ENCODE data around the gene SAFB2. TPM values are rescaled to one million over a fixed set of nuclear protein-coding genes. Genes with fewer than 3 reads are reported as not detected.

The SAFB2 gene
- total RNA-seq, 4 donors from 2014 or later: 45.0 to 250 (median 129) TPM

DNA sequence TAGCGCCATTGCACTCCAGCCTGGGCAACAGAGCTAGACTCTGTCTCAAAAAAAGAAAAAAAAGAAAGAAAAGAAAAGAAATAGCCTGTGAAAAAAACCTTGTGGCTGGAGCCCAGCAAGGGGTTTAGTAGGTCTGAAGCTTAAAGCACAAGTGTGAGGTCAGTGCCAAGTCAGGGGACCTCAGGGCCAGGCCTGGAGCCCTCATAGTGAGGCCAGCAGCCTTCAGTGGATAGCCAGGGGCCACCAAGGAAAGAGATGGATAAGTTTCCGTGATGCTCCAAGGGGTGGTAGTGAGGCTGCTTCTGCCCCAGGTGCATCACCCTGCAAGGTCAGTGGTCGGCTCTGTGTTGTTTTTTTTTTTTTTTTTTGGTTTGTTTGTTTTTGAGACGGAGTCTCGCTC, 67.7 kb downstream of the SAFB2 start:
- no peak for DNase-seq
- H3K4me3 ChIP-seq: no peak overlapping the region
- H3K9me3 ChIP-seq: no peaks in the 10 kb centered on the region
- H3K36me3 ChIP-seq: no peaks in the 10 kb centered on the region
- no peaks in the 10 kb centered on the region for H3K27me3 ChIP-seq
- intact Hi-C loops (cut with DNase I; ENCODE audit: low total_unique reads): no loop called here
- H3K4me1 ChIP-seq: no peaks in the 10 kb centered on the region
- TF ChIP-seq, protein P1, sequence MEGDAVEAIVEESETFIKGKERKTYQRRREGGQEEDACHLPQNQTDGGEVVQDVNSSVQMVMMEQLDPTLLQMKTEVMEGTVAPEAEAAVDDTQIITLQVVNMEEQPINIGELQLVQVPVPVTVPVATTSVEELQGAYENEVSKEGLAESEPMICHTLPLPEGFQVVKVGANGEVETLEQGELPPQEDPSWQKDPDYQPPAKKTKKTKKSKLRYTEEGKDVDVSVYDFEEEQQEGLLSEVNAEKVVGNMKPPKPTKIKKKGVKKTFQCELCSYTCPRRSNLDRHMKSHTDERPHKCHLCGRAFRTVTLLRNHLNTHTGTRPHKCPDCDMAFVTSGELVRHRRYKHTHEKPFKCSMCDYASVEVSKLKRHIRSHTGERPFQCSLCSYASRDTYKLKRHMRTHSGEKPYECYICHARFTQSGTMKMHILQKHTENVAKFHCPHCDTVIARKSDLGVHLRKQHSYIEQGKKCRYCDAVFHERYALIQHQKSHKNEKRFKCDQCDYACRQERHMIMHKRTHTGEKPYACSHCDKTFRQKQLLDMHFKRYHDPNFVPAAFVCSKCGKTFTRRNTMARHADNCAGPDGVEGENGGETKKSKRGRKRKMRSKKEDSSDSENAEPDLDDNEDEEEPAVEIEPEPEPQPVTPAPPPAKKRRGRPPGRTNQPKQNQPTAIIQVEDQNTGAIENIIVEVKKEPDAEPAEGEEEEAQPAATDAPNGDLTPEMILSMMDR (IDR thresholded peaks at IDR 0.05): no peak
- no peak for TF ChIP-seq POLR2A (IDR thresholded peaks at IDR 0.05)
- H3K27ac ChIP-seq: no peak overlapping the region

DNA sequence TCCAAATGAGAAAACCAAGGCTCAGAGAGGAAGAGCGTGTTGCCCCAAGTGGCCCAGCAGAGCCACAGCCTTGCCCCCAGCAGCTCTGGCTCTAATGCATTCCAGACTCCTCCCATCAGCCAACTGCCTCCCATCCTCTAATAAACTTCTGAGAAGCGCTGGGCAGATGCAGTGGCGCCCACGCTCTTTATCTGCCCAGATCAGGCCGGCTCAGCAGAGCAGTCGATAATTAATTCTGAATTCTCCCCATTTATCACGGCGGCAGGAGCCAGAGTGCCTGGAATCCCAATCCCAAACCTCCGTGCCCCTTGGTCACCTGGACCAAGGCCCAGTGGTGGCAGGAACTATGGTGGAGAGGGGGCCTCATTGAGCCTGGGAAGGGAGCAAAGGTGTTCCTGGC, 68.7 kb downstream of the SAFB2 start:
- Histone ChIP-seq H3K27ac (no peak overlapping the region), H3K36me3 (no peaks in the 10 kb centered on the region), H3K4me3 (no peak overlapping the region), H3K4me1 (no peaks in the 10 kb centered on the region), H3K9me3 (no peaks in the 10 kb centered on the region), H3K27me3 (no peaks in the 10 kb centered on the region)
- intact Hi-C loops (cut with DNase I; ENCODE audit: low total_unique reads): no loop called here
- TF ChIP-seq, protein P1 (IDR thresholded peaks at IDR 0.05): no peak
- no peak for TF ChIP-seq POLR2A (IDR thresholded peaks at IDR 0.05)
- no peak for DNase-seq

DNA sequence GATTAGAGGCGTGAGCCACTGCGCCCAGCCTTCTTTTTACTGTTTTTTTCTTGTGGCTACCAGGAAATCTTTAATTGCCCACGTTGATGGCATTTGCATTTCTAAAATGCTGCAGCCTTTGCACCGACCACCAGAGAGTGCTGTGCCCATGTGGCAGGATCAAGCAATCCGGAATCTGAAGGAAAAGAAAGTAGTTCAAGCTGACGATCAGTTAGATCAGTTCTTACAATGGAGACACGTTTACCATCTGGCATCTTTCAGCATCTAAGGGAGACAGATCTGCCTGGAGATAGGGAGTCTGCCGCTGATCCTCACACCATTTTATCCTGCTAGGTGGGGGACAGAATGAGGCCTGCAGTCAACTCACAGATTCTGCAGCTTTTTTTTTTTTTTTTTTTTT, 74.7 kb downstream of the SAFB2 start:
- Histone ChIP-seq H3K27ac (no peak overlapping the region), H3K9me3 (no peaks in the 10 kb centered on the region), H3K27me3 (no peaks in the 10 kb centered on the region), H3K4me1 (no peaks in the 10 kb centered on the region), H3K4me3 (no peak overlapping the region), H3K36me3 (no peaks in the 10 kb centered on the region)
- no peak for DNase-seq
- intact Hi-C loops (cut with DNase I; ENCODE audit: low total_unique reads): no loop called here
- TF ChIP-seq POLR2A (IDR thresholded peaks at IDR 0.05): no peak
- TF ChIP-seq, protein P1 (IDR thresholded peaks at IDR 0.05): no peak

DNA sequence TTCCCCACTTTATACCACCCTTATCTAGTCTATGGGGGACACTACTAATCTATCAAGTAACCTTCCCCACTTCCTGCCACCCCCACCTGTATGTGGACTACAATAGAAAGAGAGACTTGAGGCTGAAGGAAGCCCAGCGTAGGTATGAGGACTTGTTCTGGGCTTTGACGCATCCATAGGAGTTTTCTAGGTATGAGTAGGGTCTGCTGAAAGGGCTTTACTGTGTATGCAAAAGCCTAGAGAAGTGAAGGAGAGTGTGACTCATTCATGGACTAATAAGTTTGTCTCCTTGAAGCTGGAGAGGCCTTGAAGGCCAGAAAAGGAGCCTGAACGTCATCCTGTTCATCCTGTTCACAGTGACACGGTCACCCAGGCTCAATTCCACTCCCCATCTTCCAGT, 76.6 kb downstream of the SAFB2 start:
- no peaks in the 10 kb centered on the region for H3K4me1 ChIP-seq
- H3K9me3 ChIP-seq: no peaks in the 10 kb centered on the region
- H3K27ac ChIP-seq: no peak overlapping the region
- TF ChIP-seq, protein P1 (IDR thresholded peaks at IDR 0.05): no peak
- TF ChIP-seq POLR2A (IDR thresholded peaks at IDR 0.05): no peak
- H3K36me3 ChIP-seq: no peaks in the 10 kb centered on the region
- intact Hi-C loops (cut with DNase I; ENCODE audit: low total_unique reads): no loop called here
- H3K27me3 ChIP-seq: no peaks in the 10 kb centered on the region
- DNase-seq: no peak
- H3K4me3 ChIP-seq: no peak overlapping the region

DNA sequence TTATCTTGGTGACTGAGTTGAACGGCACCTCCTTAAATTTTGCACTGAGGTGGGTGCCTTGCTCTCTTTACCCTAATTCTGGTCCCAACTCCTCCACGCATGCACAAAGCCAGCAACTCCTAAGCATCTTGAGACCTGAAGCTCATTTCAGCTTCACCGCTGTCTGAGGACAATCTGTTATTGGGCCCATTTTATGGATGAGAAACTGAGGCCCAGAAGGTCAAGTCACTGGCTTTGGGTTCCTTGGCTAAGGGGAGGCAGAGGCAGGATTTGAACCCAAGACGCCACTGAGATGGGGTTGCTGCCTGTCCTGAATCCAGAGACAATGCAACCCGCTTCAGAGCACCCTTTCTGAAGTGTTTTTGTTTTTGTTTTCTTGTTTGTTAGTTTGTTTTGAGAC, 77.5 kb downstream of the SAFB2 start:
- intact Hi-C loops (cut with DNase I; ENCODE audit: low total_unique reads): no loop called here
- Histone ChIP-seq H3K4me1 (no peaks in the 10 kb centered on the region), H3K36me3 (no peaks in the 10 kb centered on the region), H3K9me3 (no peaks in the 10 kb centered on the region), H3K27me3 (no peaks in the 10 kb centered on the region), H3K4me3 (no peak overlapping the region), H3K27ac (no peak overlapping the region)
- no peak for DNase-seq
- no peak for TF ChIP-seq POLR2A (IDR thresholded peaks at IDR 0.05)
- TF ChIP-seq, protein P1 (IDR thresholded peaks at IDR 0.05): no peak

Measured in uterus (tissue), 4 donors.